ENCODE measurements around the gene TRPM3.

TRPM3 gene

GRCh38 chr9:70567511-70567910 is 553.9 kb downstream of the TRPM3 start:
- H3K4me2 ChIP-seq (ENCODE audit: low read length) = no peak overlapping the region
- H3K36me3 ChIP-seq (replicated peaks; ENCODE audit: low read depth, low read length) = no peaks in the 10 kb centered on the region
- H3K4me1 ChIP-seq (ENCODE audit: low read length) = peaks cover 24% of the 10 kb centered on the region
- H3K27me3 ChIP-seq (ENCODE audit: low read depth, low read length) = peaks cover 34% of the 10 kb centered on the region
- H3K9me3 ChIP-seq (ENCODE audit: insufficient read depth, low read length) = no peaks in the 10 kb centered on the region
- H3K27ac ChIP-seq (ENCODE audit: low read length) = no peak overlapping the region
- H4K20me1 ChIP-seq (ENCODE audit: insufficient read depth, low read length) = no peaks in the 10 kb centered on the region
- H3K4me3 ChIP-seq (ENCODE audit: low read length) = no peak overlapping the region
- H3K79me2 ChIP-seq (ENCODE audit: low read length) = no peaks in the 10 kb centered on the region
- TF ChIP-seq CTCF (IDR thresholded peaks at IDR 0.05; ENCODE audit: low read depth, low read length) = no peak
- TF ChIP-seq EZH2phosphoT487 (IDR thresholded peaks at IDR 0.05; ENCODE audit: low read depth) = no peak
- H3K9ac ChIP-seq (ENCODE audit: low read length) = no peak overlapping the region
- no peak overlapping the region for H2AFZ ChIP-seq (ENCODE audit: low read depth, low read length)

GRCh38 chr9:70566751-70567150 is 554.7 kb downstream of the TRPM3 start:
- H3K27ac ChIP-seq (ENCODE audit: low read length) = no peak overlapping the region
- H3K9ac ChIP-seq (ENCODE audit: low read length) = no peak overlapping the region
- H3K27me3 ChIP-seq (ENCODE audit: low read depth, low read length) = peaks cover 40% of the 10 kb centered on the region
- no peaks in the 10 kb centered on the region for H4K20me1 ChIP-seq (ENCODE audit: insufficient read depth, low read length)
- no peak overlapping the region for H3K4me2 ChIP-seq (ENCODE audit: low read length)
- no peak overlapping the region for H2AFZ ChIP-seq (ENCODE audit: low read depth, low read length)
- no peak for TF ChIP-seq CTCF (IDR thresholded peaks at IDR 0.05; ENCODE audit: low read depth, low read length)
- no peak for TF ChIP-seq EZH2phosphoT487 (IDR thresholded peaks at IDR 0.05; ENCODE audit: low read depth)
- no peaks in the 10 kb centered on the region for H3K9me3 ChIP-seq (ENCODE audit: insufficient read depth, low read length)
- H3K4me1 ChIP-seq (ENCODE audit: low read length) = peaks cover 27% of the 10 kb centered on the region
- H3K79me2 ChIP-seq (ENCODE audit: low read length) = no peaks in the 10 kb centered on the region
- no peak overlapping the region for H3K4me3 ChIP-seq (ENCODE audit: low read length)
- H3K36me3 ChIP-seq (replicated peaks; ENCODE audit: low read depth, low read length) = no peaks in the 10 kb centered on the region

GRCh38 chr9:70566066-70566465 is 555.4 kb downstream of the TRPM3 start:
- peaks cover 27% of the 10 kb centered on the region for H3K4me1 ChIP-seq (ENCODE audit: low read length)
- no peak overlapping the region for H3K4me3 ChIP-seq (ENCODE audit: low read length)
- H3K9ac ChIP-seq (ENCODE audit: low read length) = no peak overlapping the region
- no peak overlapping the region for H3K27ac ChIP-seq (ENCODE audit: low read length)
- H3K79me2 ChIP-seq (ENCODE audit: low read length) = no peaks in the 10 kb centered on the region
- H2AFZ ChIP-seq (ENCODE audit: low read depth, low read length) = no peak overlapping the region
- H4K20me1 ChIP-seq (ENCODE audit: insufficient read depth, low read length) = no peaks in the 10 kb centered on the region
- H3K4me2 ChIP-seq (ENCODE audit: low read length) = no peak overlapping the region
- H3K36me3 ChIP-seq (replicated peaks; ENCODE audit: low read depth, low read length) = no peaks in the 10 kb centered on the region
- no peak for TF ChIP-seq CTCF (IDR thresholded peaks at IDR 0.05; ENCODE audit: low read depth, low read length)
- TF ChIP-seq EZH2phosphoT487 (IDR thresholded peaks at IDR 0.05; ENCODE audit: low read depth) = no peak
- H3K9me3 ChIP-seq (ENCODE audit: insufficient read depth, low read length) = no peaks in the 10 kb centered on the region
- H3K27me3 ChIP-seq (ENCODE audit: low read depth, low read length) = peaks cover 46% of the 10 kb centered on the region

GRCh38 chr9:70564468-70565335 is 556.7 kb downstream of the TRPM3 start:
- H3K4me2 ChIP-seq (ENCODE audit: low read length) = peak overlapping the region; percentile 94
- H3K9ac ChIP-seq (ENCODE audit: low read length) = peak overlapping the region; percentile 48; the same call in 1 of the 2 replicates
- H3K27me3 ChIP-seq (ENCODE audit: low read depth, low read length) = peaks cover 46% of the 10 kb centered on the region
- peak overlapping the region; percentile 89 for H3K27ac ChIP-seq (ENCODE audit: low read length)
- H2AFZ ChIP-seq (ENCODE audit: low read depth, low read length) = peak overlapping the region; percentile 50; the same call in 1 of the 2 replicates
- no peaks in the 10 kb centered on the region for H3K79me2 ChIP-seq (ENCODE audit: low read length)
- H4K20me1 ChIP-seq (ENCODE audit: insufficient read depth, low read length) = no peaks in the 10 kb centered on the region
- H3K4me1 ChIP-seq (ENCODE audit: low read length) = peaks cover 27% of the 10 kb centered on the region
- peak overlapping the region; percentile 66 for H3K4me3 ChIP-seq (ENCODE audit: low read length)
- H3K36me3 ChIP-seq (replicated peaks; ENCODE audit: low read depth, low read length) = no peaks in the 10 kb centered on the region
- TF ChIP-seq EZH2phosphoT487 (IDR thresholded peaks at IDR 0.05; ENCODE audit: low read depth) (no peak), CTCF (IDR thresholded peaks at IDR 0.05; ENCODE audit: low read depth, low read length) (no peak)
- no peaks in the 10 kb centered on the region for H3K9me3 ChIP-seq (ENCODE audit: insufficient read depth, low read length)

Data from OCI-LY3 (cell line).